Keratinocyte (primary cell): ENCODE measurements around the gene PTPRT.

Experiments used
- CTCF ChIP-seq, 3 experiments: IDR thresholded peaks in 1 of 3; conservative IDR thresholded peaks in 1 of 3; optimal IDR thresholded peaks in 1 of 3; 2 replicates in 2 of 3; 3 replicates in 1 of 3; pipeline versions ENCODE3 to v1.5.1; 2011; ENCODE audit warnings: low read length in 3 of 3, mild to moderate bottlenecking in 3 of 3, moderate library complexity in 2 of 3, control low read depth in 1 of 3, inconsistent platforms in 1 of 3; ENCODE audit not compliant: insufficient read depth in 2 of 3; ENCODE audit errors: extremely low read depth in 1 of 3
- EZH2 ChIP-seq: IDR thresholded peaks from one replicate; pipeline ENCODE4 v1.6.1; 2012; ENCODE audit warnings: inconsistent platforms, mild to moderate bottlenecking, low read length, moderate library complexity

- no peak for TF ChIP-seq CTCF (optimal IDR thresholded peaks at IDR 0.05 in 1 of 3, IDR thresholded peaks at IDR 0.05 in 1 of 3, conservative IDR thresholded peaks at IDR 0.05 in 1 of 3; ENCODE audit: extremely low read depth in 1 of 3, insufficient read depth in 2 of 3, low read length in 3 of 3)
- TF ChIP-seq EZH2: no peak
These were observed 38.5 kb downstream of the PTPRT start for GRCh38 chr20:43151256-43151655.
